ENCODE measurements around the gene CDK14.
"Not testable (repeated sequence)": the region's sequence is repeated elsewhere in the genome, so short reads cannot be mapped to it uniquely, and the experiment has no call there.

CDK14 gene

GRCh38 chr7:90763108-90763507 lies 167.0 kb downstream of the CDK14 start:
- DNase-seq = no peak

DNA sequence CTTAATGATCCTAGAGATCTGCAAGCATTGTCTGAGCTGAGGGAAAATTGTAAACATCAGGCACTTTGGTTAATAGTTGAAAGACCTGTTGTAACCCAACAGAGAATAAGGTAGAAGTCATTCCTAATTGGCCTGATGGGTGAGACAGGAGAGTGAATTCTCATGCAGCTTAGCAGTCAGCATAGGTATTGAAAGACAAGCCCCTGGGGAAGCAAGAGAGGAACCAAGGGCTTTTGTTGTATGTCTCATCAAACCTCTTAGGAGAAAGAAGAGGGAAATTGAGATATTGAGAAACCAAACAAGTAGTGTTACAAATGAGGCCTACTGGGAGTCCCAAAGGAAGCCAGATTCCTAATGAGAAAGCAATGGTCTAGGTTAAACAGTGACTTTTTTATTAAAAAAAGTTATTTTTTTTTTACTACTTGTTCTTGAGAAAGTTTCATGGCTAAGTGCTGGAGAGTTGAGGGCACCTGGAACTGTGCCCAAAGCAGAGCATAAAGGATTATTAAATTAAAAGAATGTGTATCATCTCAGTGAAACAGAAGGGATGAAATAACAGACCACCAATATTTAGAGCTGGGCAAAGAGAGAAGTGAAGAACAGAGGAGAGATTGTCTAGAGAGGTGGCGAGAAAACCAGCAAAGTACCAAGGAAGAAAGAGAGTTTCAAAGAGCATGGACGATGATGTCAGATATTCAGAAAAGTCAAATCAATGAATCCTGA lies 168.9 kb downstream of the CDK14 start:
- no peak for DNase-seq

- DNase-seq = no peak
Measured at GRCh38 chr7:90766814-90767564, 170.9 kb downstream of the CDK14 start.

DNA sequence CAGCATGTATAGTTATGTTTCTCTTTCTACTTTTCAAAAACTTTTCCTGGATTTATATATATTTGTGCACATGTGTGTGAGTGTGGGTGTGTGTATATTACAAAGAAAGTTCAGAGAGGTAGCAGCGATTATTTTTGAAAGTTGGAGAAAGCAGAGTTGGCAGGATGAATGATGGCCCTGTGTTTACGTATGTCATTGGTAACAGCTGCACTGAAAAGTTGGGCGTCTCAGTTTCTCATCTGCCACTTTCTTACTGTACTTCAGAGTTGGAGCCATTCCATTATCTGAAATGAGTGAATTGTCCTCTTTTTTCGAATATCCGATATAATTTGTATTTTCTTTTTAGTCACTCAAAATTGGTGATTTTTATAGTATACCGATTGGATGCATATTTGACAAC lies 172.2 kb downstream of the CDK14 start:
- no peak for DNase-seq

DNA sequence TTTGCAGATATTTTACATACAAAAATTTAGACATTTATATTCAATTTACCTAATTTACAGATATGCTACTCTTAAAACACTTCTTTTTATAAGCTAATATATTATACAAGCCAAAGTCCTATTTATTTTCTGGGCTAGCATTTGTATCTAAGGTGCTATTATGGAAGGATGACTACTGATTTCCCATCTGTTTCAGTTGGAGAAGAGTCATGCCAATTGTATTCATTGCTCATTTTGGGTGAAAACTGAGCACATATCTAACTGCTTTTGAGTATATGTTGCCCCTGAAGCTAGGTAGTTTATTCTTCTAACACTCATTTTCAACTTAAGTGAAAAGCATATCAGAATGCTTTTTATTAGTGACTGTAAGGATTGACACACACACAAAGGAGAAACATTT lies 172.9 kb downstream of the CDK14 start:
- no peak for DNase-seq

DNA sequence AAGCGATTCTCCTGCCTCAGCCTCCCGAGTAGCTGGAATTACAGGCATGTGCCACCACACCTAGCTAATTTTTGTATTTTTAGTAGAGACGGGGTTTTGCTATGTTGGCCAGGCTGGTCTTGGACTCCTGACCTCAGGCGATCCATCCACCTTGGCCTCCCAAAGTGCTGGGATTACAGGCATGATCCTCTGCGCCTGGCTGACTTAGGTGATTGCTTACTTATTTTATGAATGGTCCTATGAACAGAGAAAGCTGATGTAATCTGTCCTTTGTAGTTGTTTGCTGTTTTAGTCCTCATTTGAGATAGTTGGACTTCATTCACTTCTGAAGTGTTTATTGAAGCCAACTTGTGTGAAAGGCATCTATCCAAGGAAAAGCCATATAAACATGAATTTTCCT lies 173.4 kb downstream of the CDK14 start:
- not testable (repeated sequence) for DNase-seq

GRCh38 chr7:90771281-90771680 lies 175.2 kb downstream of the CDK14 start:
- DNase-seq = no peak

GRCh38 chr7:90772410-90772809 lies 176.3 kb downstream of the CDK14 start:
- no peak for DNase-seq

DNA sequence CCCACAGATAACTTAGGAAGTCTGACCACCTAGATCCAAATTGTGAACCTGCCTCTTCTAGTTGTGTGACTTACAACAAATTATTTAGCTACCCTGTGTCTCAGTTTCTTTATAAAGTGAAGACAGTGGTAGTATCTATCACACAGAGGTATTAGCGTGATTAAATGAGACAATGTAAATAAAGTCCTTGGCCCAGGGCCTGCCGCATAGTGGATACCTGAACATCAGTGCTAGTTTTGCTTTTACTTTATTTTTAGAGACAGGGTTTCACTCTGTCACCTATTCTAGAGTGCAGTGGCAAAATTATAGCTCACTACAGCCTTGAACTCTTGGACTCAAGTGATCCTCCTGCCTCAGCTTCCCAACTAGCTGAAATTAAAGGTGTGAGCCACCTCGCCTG lies 177.1 kb downstream of the CDK14 start:
- no peak for DNase-seq

DNA sequence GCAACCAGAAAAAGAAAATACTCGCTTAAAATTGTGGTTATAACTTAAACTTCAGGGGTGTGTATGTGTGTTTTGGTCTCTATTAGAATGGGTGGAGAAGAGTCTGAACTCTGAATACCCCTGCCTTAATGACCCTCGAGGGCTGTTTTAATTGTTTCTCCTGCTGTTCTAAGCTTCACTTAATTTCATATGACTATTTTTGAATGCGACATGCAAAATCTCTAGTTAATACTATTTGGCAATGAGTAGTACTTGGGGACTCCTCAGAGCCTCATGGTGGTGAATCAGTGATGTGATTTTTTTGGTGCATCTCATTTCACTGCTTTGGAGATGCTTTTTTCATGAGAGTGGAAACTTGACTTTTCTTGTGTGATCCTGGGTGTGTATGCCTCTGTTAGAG lies 178.6 kb downstream of the CDK14 start:
- DNase-seq = no peak

- no peak for DNase-seq
Measured at GRCh38 chr7:90775383-90775965, 179.4 kb downstream of the CDK14 start.

DNA sequence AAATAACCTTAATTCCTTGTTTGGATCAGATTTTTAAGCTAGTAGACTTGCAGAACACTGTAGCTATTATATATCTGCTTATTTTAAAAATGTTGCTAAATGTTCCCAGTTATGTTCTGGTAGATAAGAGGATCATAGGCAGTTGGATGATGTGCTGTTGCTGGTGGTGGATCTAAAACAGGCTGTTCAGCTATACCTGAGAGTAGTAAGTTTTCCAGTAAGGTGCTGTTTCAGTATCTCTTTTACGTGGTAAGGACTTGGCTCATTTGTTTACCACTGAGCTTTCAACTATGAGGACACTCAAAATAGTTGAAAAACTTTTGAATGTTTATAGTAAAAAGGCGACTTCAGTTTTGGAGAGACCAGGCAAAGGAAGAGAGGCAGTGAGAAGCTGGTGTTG lies 180.9 kb downstream of the CDK14 start:
- no peak for DNase-seq

GRCh38 chr7:90777465-90777864 lies 181.3 kb downstream of the CDK14 start:
- no peak for DNase-seq

GRCh38 chr7:90777886-90778285 lies 181.8 kb downstream of the CDK14 start:
- no peak for DNase-seq

DNA sequence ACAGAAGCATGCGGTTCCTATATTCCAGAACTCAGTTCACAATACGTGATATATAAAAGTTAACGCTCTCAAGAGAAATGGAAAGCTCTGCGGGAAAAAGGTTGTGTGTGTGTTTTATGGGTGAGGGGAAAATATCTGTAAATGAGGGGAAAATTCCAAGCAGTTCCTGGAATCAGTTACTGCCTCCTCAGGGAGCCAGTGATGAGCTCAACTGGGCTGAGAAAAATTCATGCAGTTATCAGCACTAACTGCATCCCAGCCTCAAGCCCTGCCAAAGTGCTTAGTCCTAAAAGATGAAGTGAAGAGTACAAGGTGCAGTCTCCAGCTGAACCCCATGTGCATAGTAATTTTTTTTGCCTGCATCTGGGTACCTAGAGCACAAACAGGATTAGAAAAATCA lies 191.9 kb downstream of the CDK14 start:
- no peak for DNase-seq

- DNase-seq = no peak
Measured at GRCh38 chr7:90789736-90790306, 193.7 kb downstream of the CDK14 start.

- DNase-seq = no peak
Measured at GRCh38 chr7:90791596-90791995, 195.5 kb downstream of the CDK14 start.

- DNase-seq = no peak
Measured at GRCh38 chr7:90792301-90792700, 196.2 kb downstream of the CDK14 start.

GRCh38 chr7:90794234-90794633 lies 198.1 kb downstream of the CDK14 start:
- DNase-seq = not testable (repeated sequence)

- no peak for DNase-seq
Measured at GRCh38 chr7:90797596-90797995, 201.5 kb downstream of the CDK14 start.

- no peak for DNase-seq
Measured at GRCh38 chr7:90804370-90804769, 208.2 kb downstream of the CDK14 start.

DNA sequence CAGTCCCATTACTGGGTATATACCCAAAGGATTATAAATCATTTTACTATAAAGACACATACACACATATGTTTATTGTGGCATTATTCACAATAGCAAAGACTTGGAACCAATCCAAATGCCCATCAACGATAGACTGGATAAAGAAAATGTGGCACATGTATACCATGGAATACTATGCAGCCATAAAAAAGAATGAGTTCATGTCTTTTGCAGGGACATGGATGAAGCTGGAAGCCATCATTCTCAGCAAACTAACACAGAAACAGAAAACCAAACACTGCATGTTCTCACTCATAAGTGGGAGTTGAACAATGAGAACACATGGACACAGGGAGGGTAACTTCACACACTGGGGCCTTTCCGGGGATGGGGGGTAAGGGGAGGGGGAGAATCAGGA lies 219.4 kb downstream of the CDK14 start:
- DNase-seq = not testable (repeated sequence)

DNA sequence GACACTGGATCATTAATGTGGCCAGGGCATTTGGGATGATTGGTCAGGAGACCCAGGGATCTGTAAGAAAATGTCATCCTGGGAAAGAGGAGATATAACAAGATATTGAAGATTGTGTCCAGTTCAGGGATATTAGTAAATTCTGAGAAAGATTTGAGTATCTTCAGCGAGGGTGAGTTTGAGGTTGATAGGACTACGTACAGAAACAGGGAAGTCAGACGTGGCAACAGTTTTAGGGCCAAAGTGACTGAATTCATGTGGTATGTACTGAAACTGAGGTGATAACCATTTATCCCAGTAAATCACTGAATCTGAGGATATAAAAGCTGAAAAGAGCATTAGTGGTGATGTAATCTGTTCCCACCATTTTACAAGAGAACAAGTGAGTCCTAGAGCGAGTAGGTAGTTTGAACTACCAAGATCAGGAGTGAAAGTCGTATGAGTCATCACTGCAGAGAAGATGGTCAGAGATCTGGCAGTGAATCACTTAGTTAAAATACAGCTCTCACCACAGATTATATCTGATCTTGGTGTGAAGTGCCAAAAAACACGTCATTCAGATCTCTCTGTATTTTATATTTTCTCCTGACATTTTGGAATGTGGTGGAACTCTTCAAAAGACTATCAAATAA lies 220.5 kb downstream of the CDK14 start:
- DNase-seq = no peak
